EH (cell line): ENCODE measurements around the gene CRACR2A.

Experiments
- DNase-seq: peaks from one replicate; pipeline ENCODE4 v3.0.0-alpha.2; 2015; ENCODE audit warnings: low read depth

The CRACR2A gene

GRCh38 chr12:3753544-3754284 lies 805 bp upstream of the CRACR2A start:
- DNase-seq, result peak; percentile 18

DNA sequence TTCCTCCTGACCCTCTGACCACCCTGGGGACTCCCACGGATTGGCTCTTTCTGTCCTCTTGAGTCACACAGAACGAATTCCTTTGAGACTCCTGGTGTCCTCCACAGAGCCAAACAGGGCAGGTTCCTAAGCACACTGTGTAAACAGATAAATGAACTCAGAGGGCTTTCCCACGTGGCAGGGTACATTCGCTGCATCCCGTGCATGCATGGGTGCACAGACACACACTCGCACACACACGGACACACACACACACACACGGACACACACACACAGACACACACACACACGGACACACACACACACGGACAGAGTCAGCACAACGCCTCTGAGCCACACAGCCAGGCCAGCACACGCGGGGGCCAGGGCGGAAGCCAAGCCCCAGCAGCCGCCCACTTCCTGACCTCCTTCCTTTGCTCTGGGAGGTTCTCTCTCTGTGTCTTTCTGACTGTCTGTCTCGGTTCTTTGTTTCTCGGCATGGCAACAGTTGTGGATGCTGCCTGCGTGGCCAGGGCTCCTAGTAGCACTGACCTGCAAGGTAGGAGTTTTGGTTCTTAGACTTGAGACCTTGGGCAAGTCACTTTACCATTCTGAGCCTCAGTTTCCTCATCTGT lies 706 bp downstream of the CRACR2A start:
- DNase-seq, result peak; percentile 59

GRCh38 chr12:3751151-3752095 lies 1.5 kb downstream of the CRACR2A start:
- DNase-seq, result no peak

DNA sequence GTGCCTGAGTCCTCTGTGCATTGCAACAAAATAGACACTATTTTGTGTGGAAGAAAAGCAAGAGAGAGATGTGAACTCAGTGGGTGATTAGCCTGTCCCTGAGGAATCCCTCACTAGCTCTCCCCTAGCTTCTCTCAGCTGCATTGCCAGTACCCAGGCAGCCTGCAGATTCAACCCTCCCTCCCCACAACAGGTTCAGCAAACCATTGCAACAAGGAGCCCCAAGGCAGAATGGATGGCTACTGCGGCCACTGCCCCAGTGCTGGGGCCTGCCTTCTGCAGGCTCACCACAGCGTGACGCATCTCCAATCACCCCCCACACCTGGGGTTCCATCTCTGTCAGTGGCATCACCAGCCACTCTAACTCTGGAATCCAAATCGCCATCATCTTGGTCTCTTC lies 2.3 kb downstream of the CRACR2A start:
- no peak for DNase-seq

GRCh38 chr12:3748620-3749019 lies 4.3 kb downstream of the CRACR2A start:
- DNase-seq, result no peak

GRCh38 chr12:3747976-3748619 lies 4.8 kb downstream of the CRACR2A start:
- peak; percentile 14 for DNase-seq

DNA sequence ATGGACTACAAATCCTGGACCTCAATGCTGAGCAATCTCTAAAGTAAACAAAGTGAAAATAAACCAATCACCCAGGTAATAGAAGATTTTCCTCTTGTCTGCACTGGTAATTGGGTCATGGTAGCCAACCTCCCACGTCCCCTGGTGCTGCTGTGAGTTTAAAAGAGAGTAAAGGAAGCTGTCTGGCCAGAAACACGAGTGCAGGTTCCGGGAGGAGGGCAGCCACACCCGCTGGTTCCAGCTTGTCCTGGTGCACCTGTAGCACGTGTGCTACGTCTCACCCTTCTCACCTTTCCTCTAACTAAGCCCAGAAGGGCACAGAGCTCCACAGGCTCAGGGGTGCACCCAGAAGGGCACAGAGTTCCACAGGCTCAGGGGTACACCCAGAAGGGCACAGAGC lies 5.4 kb downstream of the CRACR2A start:
- no peak for DNase-seq

DNA sequence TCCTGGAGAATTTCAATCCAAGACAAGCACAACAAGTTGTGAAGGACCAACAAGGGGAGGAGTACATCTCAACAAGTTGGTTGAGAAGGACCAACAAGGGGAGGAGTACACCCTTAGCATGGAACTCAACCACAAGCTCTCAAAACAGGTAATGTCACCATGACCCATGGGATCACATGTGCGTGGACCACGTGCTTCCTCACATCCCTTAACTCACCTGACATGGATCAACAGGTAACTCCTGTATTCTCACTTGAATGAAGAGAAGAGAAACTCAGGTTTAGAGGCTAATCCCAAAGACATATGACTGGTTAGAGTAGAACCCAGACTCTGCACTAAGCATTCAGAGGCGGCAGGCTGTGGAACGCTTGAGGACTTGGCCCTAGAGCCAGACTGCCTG lies 6.2 kb downstream of the CRACR2A start:
- DNase-seq, result no peak

DNA sequence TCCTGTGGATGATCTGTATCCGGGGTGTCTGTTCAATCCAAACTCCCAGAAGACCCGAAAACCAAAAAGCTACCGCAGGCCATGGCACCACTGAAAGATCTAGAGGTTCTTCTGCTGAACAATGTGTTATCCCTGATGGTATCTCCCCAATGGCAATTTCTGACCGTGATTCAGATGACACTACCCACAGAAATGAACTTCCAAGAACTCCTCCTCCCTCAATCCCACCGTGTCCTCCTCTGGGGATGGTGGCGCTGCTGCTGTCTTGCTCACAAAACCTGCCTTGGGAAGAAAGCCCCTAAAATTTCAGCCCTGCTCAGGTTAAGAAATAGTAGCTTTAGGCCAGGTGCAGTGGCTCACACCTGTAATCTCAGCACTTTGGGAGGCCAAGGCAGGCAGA lies 7.8 kb downstream of the CRACR2A start:
- DNase-seq, result no peak

DNA sequence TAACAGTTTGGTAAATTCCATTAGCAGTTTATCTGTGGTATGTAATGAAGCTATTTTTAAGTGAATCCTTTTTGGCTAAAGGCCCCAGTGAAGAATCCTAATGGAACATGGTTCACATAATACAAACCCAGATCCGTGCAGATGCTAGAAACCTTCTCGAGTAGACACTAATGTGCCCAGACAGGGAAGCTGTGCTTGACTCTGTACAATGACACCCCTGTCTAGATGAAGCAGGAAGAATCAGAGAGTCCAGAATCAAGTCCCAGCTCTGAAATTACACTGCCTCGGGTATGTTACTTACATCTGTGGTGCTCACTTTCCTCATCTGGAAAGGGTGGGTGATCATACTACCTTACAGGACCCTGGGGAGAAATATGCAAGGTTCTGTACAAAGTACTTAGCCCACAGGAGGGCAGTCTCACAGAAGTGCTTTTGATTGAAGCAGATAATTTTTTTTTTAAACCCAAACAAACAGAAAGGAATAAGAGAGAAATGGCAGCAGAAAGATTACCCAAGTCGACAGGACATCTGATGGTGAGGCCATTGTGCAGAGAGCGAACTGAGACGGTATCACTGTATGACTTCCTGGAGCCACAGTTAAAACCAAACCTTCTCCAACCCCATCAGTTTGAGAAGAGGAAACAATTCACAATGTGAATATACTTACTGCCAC lies 8.5 kb downstream of the CRACR2A start:
- DNase-seq, result peak; percentile 14

GRCh38 chr12:3743803-3744202 lies 9.1 kb downstream of the CRACR2A start:
- peak; percentile 59 for DNase-seq

- DNase-seq, result no peak
Measured at GRCh38 chr12:3741882-3742672, 10.8 kb downstream of the CRACR2A start.

DNA sequence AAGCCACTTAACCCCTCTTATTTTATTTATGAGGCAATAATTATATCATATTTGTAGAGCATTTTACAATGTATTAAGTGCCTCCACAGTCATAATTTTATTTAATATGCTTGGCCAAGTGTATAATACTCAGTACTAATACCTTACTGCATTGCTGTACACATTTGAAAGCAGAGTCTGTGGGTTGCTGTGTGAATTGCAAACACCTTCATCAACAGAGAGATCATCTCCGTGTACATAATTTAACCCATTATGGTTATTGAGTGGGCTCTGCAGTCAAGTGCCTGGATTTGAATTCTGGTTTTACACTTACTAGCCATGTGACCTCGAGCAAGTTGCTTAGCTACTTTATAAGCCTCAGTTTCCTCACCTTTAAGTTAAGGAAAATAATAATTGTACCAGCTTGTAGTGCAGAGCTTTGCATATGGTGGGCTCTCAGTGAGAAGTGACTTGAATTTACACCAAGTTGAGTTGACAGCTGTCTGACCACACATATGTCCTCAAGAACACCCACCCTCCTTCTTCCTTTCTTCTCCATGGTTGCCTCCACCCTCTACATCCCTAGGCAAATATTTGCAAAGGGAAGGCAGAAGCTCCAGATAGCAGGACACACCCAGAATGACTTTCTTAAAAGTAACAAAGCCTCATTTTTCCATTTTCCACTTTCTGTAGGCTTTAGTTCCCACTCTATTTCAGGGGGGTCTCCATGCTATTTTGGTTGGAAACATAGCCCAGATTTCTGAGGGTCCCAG lies 12.3 kb downstream of the CRACR2A start:
- no peak for DNase-seq

DNA sequence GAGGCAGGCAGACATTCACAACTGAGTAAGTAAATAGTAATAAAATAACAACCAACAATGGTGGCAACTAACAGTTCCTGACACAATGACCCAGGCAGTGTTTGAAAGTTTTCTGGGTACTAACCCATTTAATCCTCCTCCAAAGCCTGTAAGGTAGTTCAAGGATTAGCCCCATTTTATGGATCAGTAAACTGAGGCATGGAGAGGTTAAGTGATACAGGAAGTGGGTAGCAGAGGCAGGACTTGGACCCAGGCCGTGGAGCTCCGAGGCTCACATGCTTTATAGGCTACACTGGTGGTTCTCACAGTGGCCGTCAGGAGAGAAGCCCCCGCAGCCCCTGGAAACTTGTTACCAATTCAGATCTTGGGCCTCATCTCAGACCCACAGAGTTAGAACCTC lies 17.5 kb downstream of the CRACR2A start:
- DNase-seq, result no peak

DNA sequence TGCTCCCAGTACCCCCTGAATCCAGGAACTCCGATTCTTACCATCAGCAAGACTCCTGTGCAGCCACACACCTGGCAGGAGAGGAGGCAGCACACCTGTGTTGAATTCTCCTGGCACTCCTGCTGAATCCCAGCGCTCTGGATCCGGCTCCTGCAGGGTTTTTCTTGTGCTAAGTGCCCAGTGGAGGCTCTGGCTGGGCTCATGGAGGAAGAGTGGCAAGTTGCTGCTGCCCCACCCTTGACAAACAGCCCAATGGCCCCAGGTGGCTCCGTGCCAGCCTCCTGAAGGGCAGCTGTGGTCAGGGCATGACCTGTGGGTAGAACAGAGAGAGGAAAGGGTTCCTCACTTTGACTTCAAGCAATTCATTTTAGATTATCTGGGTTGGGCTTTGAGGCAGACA lies 20.0 kb downstream of the CRACR2A start:
- DNase-seq, result no peak

DNA sequence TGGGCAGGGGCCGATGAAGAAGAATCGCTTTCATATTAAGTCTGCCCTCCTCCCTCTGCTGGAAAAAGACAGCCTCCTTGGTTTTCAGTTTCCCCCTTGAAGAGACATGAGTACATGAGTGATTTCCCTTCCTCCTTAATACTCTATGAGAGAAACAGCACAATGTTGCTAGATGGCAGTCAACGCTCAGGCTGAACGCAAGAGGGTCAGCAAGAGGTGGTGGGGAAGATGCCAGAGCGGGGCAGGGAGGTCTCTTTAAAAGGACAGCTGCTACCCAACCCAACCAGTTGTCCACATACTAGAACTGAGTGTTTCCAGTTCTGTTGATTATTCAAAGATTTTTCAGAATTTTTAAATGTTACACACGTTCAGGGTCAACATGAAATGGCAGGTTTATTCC lies 22.8 kb downstream of the CRACR2A start:
- no peak for DNase-seq

DNA sequence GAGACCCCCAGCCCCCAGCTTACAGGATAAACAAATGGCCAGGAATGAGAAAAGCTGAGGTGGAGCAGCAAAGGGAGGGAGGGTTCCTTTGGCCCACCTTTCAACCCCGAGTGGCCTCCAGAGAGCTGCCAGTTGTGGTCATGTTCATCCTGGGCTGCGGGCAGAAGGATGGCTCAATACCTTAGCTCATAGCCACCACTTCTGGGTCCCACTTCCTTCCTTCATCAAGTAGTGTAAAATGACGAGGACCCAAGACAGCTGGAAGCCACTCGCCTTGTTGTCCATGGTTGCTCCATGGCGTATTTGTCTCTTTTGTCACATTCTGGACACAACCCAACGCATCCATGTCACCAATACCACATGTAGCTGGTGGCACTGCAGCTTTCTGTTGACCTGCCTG lies 24.2 kb downstream of the CRACR2A start:
- DNase-seq, result no peak

GRCh38 chr12:3727877-3728632 lies 24.9 kb downstream of the CRACR2A start:
- DNase-seq, result peak; percentile 65

DNA sequence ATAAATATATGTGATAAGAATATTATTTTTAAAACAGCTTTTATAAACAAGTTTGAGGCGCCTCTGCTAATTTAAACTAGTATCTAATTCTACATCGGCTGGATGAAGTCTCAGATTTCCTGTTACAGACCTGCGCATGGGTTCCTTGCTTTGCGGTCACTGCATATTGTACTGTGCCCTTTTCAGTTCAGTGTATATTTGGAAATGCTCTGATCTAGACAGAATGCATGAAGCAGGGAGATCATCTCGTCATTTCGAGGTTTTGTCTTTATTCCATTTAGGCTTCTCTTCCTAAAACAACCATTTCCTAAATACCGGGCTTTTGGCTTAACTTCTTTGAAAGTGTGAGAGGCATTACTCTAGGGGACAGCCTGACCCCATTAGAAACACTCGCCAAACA lies 25.6 kb downstream of the CRACR2A start:
- no peak for DNase-seq
